Activated CD4-positive, alpha-beta memory T cell treated with anti-CD3 and anti-CD28 coated beads, Interleukin-2, amount 10 ng/mL, durations not matched to agents 7 days and 5 days (primary cell): ENCODE data around the gene ARHGAP32. TPM values are rescaled to one million over a fixed set of nuclear protein-coding genes. Genes with fewer than 3 reads are reported as not detected.

Experiments
- CTCF ChIA-PET: fragments of 350-600 bp; sonication (Branson Sonifier 250); formaldehyde crosslinking; loops from one replicate; lab custom pipeline; 2021; ENCODE audit warnings: antibody characterized with exemption, inconsistent platforms; lab: Charles Lee
- POLR2A ChIA-PET: fragments of 350-600 bp; sonication (Branson Sonifier 250); formaldehyde crosslinking; loops from one replicate; lab custom pipeline; 2021; ENCODE audit warnings: antibody characterized with exemption; lab: Charles Lee
- DNase-seq: peaks from one replicate; pipeline ENCODE4 v3.0.0-alpha.2; 2020
- H3K27ac Mint-ChIP-seq: one replicate; pipeline ENCODE4 v1.8.0; 2021; ENCODE audit warnings: mild to moderate bottlenecking, mixed read lengths
- H3K27me3 Mint-ChIP-seq: one replicate; pipeline ENCODE4 v1.8.0; 2021; ENCODE audit warnings: mixed read lengths
- H3K36me3 Mint-ChIP-seq: one replicate; pipeline ENCODE4 v1.8.0; 2021; ENCODE audit warnings: low read depth, mixed read lengths
- H3K4me1 Mint-ChIP-seq: one replicate; pipeline ENCODE4 v1.8.0; 2021; ENCODE audit warnings: mixed read lengths
- H3K4me3 Mint-ChIP-seq: one replicate; pipeline ENCODE4 v1.8.0; 2021; ENCODE audit warnings: mild to moderate bottlenecking, mixed read lengths
- H3K9me3 Mint-ChIP-seq: one replicate; pipeline ENCODE4 v1.8.0; 2021; ENCODE audit warnings: mixed read lengths
- total RNA-seq, 2 experiments: library from RNA; stranded (reverse); gene quantifications; one replicate each; pipeline ENCODE4 v1.2.3, GENCODE V29; 2021

Gene ARHGAP32
- total RNA-seq, 2 experiments from 2014 or later, result 1.3 to 1.7 TPM

DNA sequence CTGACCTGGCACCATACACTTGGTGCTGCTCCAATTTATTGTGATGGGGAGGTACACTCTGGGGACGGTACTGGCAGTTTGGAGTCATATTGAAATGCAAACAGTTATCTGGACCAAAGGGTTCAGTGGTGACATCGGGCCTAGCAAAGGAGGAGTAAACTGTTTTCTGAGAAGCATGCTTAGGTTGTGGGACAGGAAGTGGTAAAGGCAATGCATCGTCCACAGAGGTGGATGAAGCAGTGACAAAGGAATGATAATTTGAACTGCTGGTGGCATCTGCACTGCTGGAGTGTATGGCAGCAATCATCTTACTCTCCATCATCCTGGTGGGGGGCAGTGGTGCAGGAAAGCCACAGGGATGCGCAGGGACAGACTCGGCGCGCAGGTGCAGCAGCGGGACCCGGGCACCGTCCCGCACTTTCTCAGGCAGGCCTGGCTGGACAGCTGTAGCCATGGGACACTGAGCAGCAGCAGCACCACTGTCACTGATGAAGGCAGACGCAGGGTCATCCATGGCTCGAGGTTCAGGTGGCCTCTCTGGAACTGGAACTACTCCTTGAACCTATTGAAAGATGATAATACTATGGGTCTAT is 221.4 kb downstream of the ARHGAP32 start:
- ChIA-PET POLR2A (interaction anchor here (0.8 kb wide), 1 partner anchor 8 kb away, joined by 3 read pairs; no protein-coding TSS in a partner anchor), CTCF (interaction anchor here (1.7 kb wide), 1 partner anchor 86 kb away, joined by 4 read pairs; no protein-coding TSS in a partner anchor)
- H3K27ac Mint-ChIP-seq, result peak overlapping the region; percentile 27
- DNase-seq, result peak; percentile 41
- no peak overlapping the region for H3K4me3 Mint-ChIP-seq
- peaks cover 10% of the 10 kb centered on the region for H3K36me3 Mint-ChIP-seq
- H3K4me1 Mint-ChIP-seq, result peaks cover 26% of the 10 kb centered on the region
- H3K9me3 Mint-ChIP-seq, result no peaks in the 10 kb centered on the region
- H3K27me3 Mint-ChIP-seq, result peaks cover 4% of the 10 kb centered on the region

DNA sequence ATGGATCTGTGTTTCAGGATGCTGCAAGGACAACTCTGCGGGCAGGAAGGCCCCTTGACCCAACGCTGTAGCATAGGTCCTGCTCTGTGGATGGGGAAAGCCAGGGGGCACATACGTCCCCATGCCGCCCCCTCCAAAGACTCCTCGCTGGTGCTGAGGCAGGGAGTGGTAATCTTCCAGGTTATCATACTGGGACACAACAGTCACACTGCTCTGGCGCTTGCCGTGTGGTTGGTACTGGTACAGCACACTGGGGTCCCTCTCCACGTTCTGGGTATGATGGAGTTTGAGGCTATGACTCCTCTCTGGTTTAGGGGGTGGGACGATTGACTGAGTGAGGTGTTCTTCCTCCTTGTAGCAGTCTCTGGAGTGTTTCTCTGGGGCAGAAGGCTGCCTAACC is 223.2 kb downstream of the ARHGAP32 start:
- Mint-ChIP-seq H3K4me1 (peaks cover 43% of the 10 kb centered on the region), H3K4me3 (no peak overlapping the region), H3K36me3 (peaks cover 11% of the 10 kb centered on the region), H3K27me3 (no peaks in the 10 kb centered on the region), H3K9me3 (no peaks in the 10 kb centered on the region), H3K27ac (no peak overlapping the region)
- ChIA-PET CTCF (no interaction called here), POLR2A (no interaction called here)
- DNase-seq, result no peak

DNA sequence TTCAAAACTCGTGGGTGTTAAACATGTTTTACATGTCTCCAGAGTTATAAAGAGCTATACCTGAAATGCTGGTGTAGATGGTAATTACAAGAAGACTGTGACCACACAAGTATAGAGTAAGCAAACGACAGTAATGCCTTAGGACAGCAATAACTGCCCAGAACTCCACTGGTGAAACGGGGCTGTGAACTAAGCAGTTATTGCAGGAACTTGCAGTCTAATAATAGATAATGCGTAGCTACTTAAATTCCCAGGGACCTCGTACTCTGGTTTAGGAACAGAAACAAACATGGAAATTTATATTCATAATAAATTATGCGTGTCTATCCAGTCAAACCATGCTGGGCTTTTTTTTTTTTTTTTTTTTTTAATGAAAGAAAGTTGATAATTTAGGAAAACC is 224.5 kb downstream of the ARHGAP32 start:
- H3K27ac Mint-ChIP-seq, result no peak overlapping the region
- no peaks in the 10 kb centered on the region for H3K27me3 Mint-ChIP-seq
- peaks cover 12% of the 10 kb centered on the region for H3K36me3 Mint-ChIP-seq
- H3K4me3 Mint-ChIP-seq, result no peak overlapping the region
- H3K4me1 Mint-ChIP-seq, result peaks cover 57% of the 10 kb centered on the region
- ChIA-PET CTCF (no interaction called here), POLR2A (no interaction called here)
- no peaks in the 10 kb centered on the region for H3K9me3 Mint-ChIP-seq
- no peak for DNase-seq

DNA sequence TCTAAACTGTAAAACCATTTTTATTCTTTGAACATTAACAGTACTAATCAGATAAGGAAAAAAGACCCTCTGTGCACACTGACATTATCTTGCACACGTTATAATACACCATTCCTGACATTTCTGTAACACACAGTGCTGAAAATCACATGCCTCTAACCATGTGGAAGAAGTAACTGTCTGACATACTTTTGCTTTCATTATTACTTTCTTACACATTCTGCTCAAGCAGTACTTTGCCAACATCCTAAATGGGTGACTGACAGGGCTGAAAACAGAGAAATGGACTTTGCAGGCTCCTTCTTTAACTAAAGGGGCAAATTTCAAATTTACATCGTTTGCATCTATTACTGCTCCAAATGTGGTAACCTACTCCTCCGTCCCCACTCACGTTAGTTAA is 226.6 kb downstream of the ARHGAP32 start:
- peak overlapping the region; percentile 44 for H3K27ac Mint-ChIP-seq
- peaks cover 3% of the 10 kb centered on the region for H3K27me3 Mint-ChIP-seq
- CTCF ChIA-PET, result no interaction called here
- no peak overlapping the region for H3K4me3 Mint-ChIP-seq
- POLR2A ChIA-PET, result no interaction called here
- no peak for DNase-seq
- H3K36me3 Mint-ChIP-seq, result peaks cover 9% of the 10 kb centered on the region
- H3K4me1 Mint-ChIP-seq, result peaks cover 53% of the 10 kb centered on the region
- no peaks in the 10 kb centered on the region for H3K9me3 Mint-ChIP-seq

DNA sequence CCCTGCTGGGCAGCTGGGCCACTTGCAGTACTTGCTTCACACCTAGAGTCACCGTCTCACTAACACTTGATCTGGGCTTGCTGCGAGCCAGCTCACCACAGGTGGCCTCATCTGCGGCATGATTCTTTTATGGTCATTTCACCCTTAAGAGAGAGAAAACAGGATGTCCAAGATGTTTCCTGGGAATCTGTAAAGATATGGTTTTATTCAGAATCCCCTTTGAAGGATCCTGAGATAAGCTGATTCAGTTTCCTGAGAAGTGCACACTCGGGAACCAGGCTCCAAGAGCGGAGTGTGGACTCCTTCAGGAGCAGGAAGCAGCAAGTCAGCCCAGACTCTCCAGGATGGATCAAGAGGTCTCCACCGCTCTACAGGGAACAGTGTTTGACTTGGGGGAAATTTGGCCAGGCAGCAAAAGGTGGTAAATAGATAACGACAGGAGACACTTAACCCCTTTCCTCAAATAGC is 227.6 kb downstream of the ARHGAP32 start:
- Mint-ChIP-seq H3K4me3 (no peak overlapping the region), H3K27ac (peak overlapping the region; percentile 76), H3K36me3 (peaks cover 2% of the 10 kb centered on the region), H3K4me1 (peaks cover 45% of the 10 kb centered on the region), H3K9me3 (no peaks in the 10 kb centered on the region), H3K27me3 (peaks cover 3% of the 10 kb centered on the region)
- ChIA-PET POLR2A (no interaction called here), CTCF (interaction anchor here (1.1 kb wide), 2 partner anchors 79 to 806 kb away, joined by 3 to 8 read pairs; no protein-coding TSS in a partner anchor)
- DNase-seq, result no peak

DNA sequence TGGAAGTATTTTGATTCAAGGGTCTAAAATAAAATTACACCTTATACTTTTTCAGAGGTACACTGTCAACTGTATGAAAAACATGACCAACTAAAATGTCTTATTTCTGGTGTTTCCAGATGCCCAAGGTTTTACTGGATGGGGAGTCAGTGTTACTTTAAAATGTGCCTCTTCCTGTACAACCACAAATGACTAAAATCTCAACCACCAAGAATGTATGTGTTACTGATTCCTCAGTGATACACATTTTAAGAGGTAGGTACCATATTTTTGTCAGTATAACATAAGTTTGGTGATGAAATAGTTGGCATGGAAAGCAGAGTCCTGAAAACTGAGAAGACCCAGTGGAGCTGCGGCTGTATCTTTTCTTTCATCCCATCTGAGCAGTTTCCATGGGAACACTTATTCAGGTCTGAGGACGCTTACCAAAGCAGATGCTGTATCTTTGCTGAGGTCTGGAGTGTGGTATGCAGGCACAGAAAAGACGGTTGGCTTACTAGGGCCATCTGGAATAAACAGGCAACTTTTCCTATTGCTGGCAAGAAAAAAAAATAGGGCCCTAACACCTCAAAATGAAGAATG is 228.3 kb downstream of the ARHGAP32 start:
- peaks cover 5% of the 10 kb centered on the region for H3K27me3 Mint-ChIP-seq
- no peak for DNase-seq
- CTCF ChIA-PET, result interaction anchor here (0.9 to 1.7 kb wide), 3 partner anchors 8 to 806 kb away, joined by 3 to 5 read pairs (median 4); no protein-coding TSS in a partner anchor
- peak overlapping the region; percentile 76 for H3K27ac Mint-ChIP-seq
- no peak overlapping the region for H3K4me3 Mint-ChIP-seq
- peaks cover 2% of the 10 kb centered on the region for H3K36me3 Mint-ChIP-seq
- no peaks in the 10 kb centered on the region for H3K9me3 Mint-ChIP-seq
- POLR2A ChIA-PET, result no interaction called here
- H3K4me1 Mint-ChIP-seq, result peaks cover 45% of the 10 kb centered on the region

DNA sequence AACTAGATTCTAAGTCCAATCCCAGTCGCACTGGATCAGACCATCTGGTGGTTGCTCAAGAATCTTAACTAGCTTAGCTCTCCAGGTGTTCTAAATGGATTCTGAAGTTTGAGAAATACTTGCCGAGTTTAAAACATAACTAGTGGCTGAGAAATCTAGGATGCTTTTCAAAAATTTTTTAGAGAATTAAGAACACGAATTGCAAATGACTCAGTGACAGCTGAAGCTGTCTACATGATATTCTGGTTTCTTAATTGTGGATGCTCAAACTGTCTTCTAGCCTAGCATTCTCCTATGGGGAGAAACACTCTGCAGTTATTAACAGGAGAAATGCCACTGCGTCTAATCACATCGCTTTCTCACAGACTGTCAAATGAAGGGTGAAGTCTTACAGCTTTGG is 229.2 kb downstream of the ARHGAP32 start:
- ChIA-PET CTCF (interaction anchor here (0.9 to 2.1 kb wide), 4 partner anchors 9 to 78 kb away, joined by 4 to 9 read pairs (median 4); no protein-coding TSS in a partner anchor), POLR2A (interaction anchor here (0.9 to 1.2 kb wide), 2 partner anchors 8 to 11 kb away, joined by 3 read pairs; no protein-coding TSS in a partner anchor)
- Mint-ChIP-seq H3K27me3 (peaks cover 10% of the 10 kb centered on the region), H3K9me3 (no peaks in the 10 kb centered on the region), H3K4me3 (no peak overlapping the region), H3K4me1 (peaks cover 45% of the 10 kb centered on the region), H3K36me3 (peaks cover 2% of the 10 kb centered on the region), H3K27ac (peak overlapping the region; percentile 76)
- DNase-seq, result no peak

DNA sequence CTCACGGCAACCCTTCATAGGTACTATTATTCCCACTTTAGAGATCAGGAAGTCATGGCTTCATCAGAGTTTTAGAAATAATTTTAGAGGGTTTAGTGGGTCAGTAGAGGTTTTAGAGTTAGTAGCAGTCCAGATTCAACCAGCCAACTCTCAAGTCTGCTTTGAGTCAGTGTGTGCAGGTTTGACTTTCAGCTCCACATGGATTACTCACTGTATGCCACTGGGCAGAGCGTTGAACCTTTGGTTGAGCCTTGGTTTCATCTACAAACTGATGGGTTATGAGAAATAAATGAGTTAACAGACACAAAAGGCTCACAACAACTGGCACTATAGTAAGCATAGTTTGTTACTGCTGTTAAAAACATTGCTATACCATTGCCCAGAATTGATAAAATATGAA is 230.5 kb downstream of the ARHGAP32 start:
- Mint-ChIP-seq H3K4me3 (no peak overlapping the region), H3K9me3 (no peaks in the 10 kb centered on the region), H3K36me3 (peaks cover 2% of the 10 kb centered on the region), H3K4me1 (peaks cover 43% of the 10 kb centered on the region), H3K27ac (no peak overlapping the region), H3K27me3 (peaks cover 12% of the 10 kb centered on the region)
- no peak for DNase-seq
- ChIA-PET CTCF (interaction anchor here (1.4 to 2.1 kb wide), 2 partner anchors 13 to 77 kb away, joined by 4 to 9 read pairs; no protein-coding TSS in a partner anchor), POLR2A (no interaction called here)

DNA sequence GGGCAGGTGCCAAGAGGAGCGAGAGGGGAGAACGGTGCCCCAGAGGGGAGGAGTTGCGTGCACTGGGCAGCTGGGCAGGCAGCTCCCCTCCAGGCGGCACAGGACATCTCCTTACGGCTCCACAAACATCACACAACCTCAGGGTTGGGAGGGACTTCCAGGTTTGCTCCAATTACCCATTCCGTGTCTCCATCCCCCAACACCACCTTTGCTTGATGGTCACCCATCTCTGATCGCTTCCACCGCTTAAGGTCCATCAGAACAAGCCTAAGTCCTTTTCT is 235.0 kb downstream of the ARHGAP32 start:
- ChIA-PET POLR2A (interaction anchor here (1.5 kb wide), 1 partner anchor 72 kb away, joined by 10 read pairs; no protein-coding TSS in a partner anchor), CTCF (interaction anchor here (0.8 to 7.6 kb wide), 11 partner anchors 9 to 800 kb away, joined by 3 to 164 read pairs (median 5); no protein-coding TSS in a partner anchor)
- peaks cover 7% of the 10 kb centered on the region for H3K4me1 Mint-ChIP-seq
- no peak overlapping the region for H3K27ac Mint-ChIP-seq
- H3K27me3 Mint-ChIP-seq, result peaks cover 39% of the 10 kb centered on the region
- no peak overlapping the region for H3K4me3 Mint-ChIP-seq
- DNase-seq, result no peak
- no peaks in the 10 kb centered on the region for H3K9me3 Mint-ChIP-seq
- H3K36me3 Mint-ChIP-seq, result no peaks in the 10 kb centered on the region

DNA sequence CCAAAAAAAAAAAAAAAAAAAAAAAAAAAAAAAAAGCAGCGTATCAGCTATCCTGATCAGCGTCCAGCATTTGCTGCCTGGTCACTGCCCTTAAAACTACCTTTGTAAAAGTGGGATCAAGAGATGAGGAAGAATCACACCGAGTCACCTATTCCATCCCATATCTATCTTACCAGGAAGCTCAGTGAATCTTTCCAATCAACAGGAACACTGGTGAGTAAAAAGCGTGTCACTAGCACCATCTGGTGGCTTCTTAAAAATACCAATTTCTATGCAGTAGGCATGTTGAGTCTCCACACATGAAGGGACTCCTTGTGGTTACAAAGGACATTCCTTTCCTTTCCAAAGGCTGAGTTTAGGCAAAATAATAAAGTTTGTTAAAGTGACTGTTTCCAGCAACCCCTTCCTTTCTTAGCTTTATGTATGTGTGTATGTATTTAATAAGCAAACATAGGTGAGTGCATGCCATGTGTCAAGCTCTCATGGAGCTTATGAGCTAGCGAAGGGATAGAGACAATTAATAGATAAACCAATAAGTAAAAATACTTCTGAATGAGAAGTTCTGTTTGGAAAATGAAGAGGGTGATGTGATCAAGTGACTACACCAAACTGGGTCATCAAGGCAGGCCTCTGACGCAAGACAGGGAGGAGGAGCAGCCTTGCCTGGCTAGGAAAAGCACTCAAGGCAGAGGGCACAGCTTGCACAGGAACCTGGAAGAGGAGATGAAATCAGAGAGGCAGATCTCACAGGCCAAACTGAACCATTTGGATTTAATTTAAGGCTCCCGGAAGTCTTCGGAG is 235.5 kb downstream of the ARHGAP32 start:
- peaks cover 39% of the 10 kb centered on the region for H3K27me3 Mint-ChIP-seq
- H3K9me3 Mint-ChIP-seq, result no peaks in the 10 kb centered on the region
- H3K4me3 Mint-ChIP-seq, result no peak overlapping the region
- no peak overlapping the region for H3K27ac Mint-ChIP-seq
- CTCF ChIA-PET, result interaction anchor here (0.7 to 7.6 kb wide), 17 partner anchors 9 to 799 kb away, joined by 3 to 164 read pairs (median 5); no protein-coding TSS in a partner anchor
- POLR2A ChIA-PET, result interaction anchor here (1.5 kb wide), 1 partner anchor 72 kb away, joined by 10 read pairs; no protein-coding TSS in a partner anchor
- H3K4me1 Mint-ChIP-seq, result peaks cover 3% of the 10 kb centered on the region
- H3K36me3 Mint-ChIP-seq, result no peaks in the 10 kb centered on the region
- DNase-seq, result no peak

DNA sequence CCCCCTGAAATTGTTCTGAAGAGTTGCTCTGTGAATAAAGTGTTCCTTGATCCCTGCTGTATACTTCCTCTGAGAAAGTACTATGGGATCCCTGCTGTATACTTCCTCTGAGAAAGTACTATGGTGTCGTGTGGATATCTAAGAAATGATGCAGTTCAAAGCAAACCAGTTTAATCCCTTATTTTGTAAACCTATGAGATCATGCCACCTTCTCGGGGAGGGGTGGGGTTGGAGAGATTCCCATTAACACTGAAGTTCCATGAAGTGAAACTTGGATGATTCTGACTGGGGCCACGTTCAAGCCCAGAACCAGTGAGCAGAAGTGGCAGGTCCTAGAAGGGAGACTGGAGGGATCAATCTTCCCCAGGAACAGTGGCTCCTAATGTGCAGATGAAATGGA is 236.5 kb downstream of the ARHGAP32 start:
- ChIA-PET POLR2A (interaction anchor here (1.5 kb wide), 1 partner anchor 71 kb away, joined by 10 read pairs; no protein-coding TSS in a partner anchor), CTCF (interaction anchor here (0.7 to 7.6 kb wide), 11 partner anchors 16 to 798 kb away, joined by 3 to 164 read pairs (median 5); no protein-coding TSS in a partner anchor)
- Mint-ChIP-seq H3K4me3 (no peak overlapping the region), H3K9me3 (no peaks in the 10 kb centered on the region), H3K36me3 (no peaks in the 10 kb centered on the region), H3K4me1 (peaks cover 3% of the 10 kb centered on the region), H3K27me3 (peaks cover 39% of the 10 kb centered on the region), H3K27ac (no peak overlapping the region)
- no peak for DNase-seq

DNA sequence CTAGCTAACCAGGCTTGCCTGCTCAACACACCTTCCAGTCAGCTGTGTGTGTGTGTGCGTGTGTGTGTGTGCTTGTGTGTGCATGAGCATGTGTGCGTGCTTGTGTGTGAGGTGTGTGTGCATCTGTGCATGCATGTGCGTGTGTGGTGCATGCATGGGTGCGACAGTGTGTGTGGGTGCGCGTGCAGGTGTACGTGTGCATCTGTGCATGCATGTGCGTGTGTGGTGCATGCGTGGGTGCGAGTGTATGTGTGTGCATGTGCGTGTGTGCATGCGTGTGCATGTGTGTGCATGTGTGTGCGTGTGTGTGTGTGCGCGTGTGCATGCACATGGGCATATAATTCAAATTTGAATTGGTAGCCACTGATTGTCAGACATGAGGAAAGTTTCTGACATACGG is 239.0 kb downstream of the ARHGAP32 start:
- Mint-ChIP-seq H3K9me3 (no peaks in the 10 kb centered on the region), H3K27me3 (peaks cover 40% of the 10 kb centered on the region), H3K36me3 (no peaks in the 10 kb centered on the region), H3K4me3 (no peak overlapping the region), H3K4me1 (peaks cover 3% of the 10 kb centered on the region), H3K27ac (no peak overlapping the region)
- ChIA-PET CTCF (interaction anchor here (7.6 kb wide), 1 partner anchor 66 kb away, joined by 164 read pairs; no protein-coding TSS in a partner anchor), POLR2A (no interaction called here)
- no peak for DNase-seq
